ENCODE measurements around the gene FBXO30.

DNA sequence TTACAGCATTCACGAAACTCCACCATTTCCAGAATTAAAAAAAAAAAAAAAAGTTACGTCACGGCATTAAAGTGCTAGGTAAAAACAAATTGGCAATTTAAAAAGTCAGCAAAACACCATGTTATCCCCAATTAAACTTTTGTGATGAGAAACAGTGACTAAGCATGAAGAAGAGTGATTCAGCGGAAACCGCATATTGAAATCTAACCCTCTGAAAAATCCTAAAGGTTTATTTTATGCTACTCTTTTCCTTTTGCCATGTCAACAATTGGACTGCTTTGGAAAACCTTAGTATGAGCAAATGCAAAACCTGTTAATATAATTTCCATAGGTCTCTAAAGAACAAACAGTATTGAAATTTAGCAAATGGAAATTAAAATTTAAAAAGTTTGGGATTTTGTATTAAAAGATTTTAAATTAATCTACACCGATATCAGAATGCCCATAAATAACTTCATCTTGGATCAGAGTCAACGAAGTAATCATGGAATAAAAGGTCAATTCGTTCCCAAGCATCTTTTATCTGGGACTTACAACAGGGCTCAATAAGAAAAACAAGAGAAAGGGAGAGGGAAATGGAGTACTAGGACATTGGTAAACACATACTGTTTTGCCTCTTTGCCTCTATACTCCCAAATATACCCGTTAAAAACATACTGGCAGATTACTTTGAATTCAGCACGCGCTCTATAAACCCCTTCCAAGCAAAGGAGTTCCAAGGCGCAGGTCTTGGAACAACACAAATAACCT lies 1.1 kb downstream of the FBXO30 start:
- TF ChIP-seq, protein P1, sequence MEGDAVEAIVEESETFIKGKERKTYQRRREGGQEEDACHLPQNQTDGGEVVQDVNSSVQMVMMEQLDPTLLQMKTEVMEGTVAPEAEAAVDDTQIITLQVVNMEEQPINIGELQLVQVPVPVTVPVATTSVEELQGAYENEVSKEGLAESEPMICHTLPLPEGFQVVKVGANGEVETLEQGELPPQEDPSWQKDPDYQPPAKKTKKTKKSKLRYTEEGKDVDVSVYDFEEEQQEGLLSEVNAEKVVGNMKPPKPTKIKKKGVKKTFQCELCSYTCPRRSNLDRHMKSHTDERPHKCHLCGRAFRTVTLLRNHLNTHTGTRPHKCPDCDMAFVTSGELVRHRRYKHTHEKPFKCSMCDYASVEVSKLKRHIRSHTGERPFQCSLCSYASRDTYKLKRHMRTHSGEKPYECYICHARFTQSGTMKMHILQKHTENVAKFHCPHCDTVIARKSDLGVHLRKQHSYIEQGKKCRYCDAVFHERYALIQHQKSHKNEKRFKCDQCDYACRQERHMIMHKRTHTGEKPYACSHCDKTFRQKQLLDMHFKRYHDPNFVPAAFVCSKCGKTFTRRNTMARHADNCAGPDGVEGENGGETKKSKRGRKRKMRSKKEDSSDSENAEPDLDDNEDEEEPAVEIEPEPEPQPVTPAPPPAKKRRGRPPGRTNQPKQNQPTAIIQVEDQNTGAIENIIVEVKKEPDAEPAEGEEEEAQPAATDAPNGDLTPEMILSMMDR (IDR thresholded peaks at IDR 0.05; ENCODE audit: low read length): no peak
- no peak for TF ChIP-seq EZH2 (optimal IDR thresholded peaks at IDR 0.05; ENCODE audit: low read depth, low read length)
